ENCODE results near the gene OR4K2. TPM values are rescaled to one million over a fixed set of nuclear protein-coding genes. Genes with fewer than 3 reads are reported as not detected.
"Not testable (repeated sequence)": the region's sequence is repeated elsewhere in the genome, so short reads cannot be mapped to it uniquely, and the experiment has no call there.

The OR4K2 gene
- total RNA-seq, result not detected
- polyA plus RNA-seq, result not detected
- not detected for total RNA-seq

- POLR2A ChIA-PET, result no interaction called here
- Mint-ChIP-seq H3K4me3 (no peak within 1 kb of the TSS), H3K36me3 (no peaks in the 10 kb centered on the region), H3K4me1 (no peaks in the 10 kb centered on the region), H3K9me3 (peaks cover 0 to 3% (median 0%) of the 10 kb centered on the region in 11 donors), H3K27me3 (peaks cover 0 to 26% (median 0%) of the 10 kb centered on the region in 5 donors), H3K27ac (no peak within 1 kb of the TSS)
- H3K4me1 ChIP-seq (ENCODE audit: control insufficient read depth in 2 of 2, insufficient read depth in 2 of 2, low read length in 2 of 2), result no peaks in the 10 kb centered on the region
- no peaks in the 10 kb centered on the region for H3K9me3 ChIP-seq (ENCODE audit: control insufficient read depth in 2 of 3, low read length in 3 of 3)
- DNase-seq (no peak), ATAC-seq (no peak)
- intact Hi-C loops (cut with micrococcal nuclease), result no loop called here
- no peak within 1 kb of the TSS for H3K27ac ChIP-seq (ENCODE audit: low read depth, low read length)
- no peaks in the 10 kb centered on the region for H3K36me3 ChIP-seq (ENCODE audit: control insufficient read depth in 2 of 3, insufficient read depth in 3 of 3, low read length in 3 of 3)
- no peak within 1 kb of the TSS for H3K4me3 ChIP-seq (ENCODE audit: low read length)
- CTCF ChIA-PET, result no interaction called here
- no peaks in the 10 kb centered on the region for H3K27me3 ChIP-seq (ENCODE audit: control insufficient read depth in 2 of 2, insufficient read depth in 2 of 2, low read length in 2 of 2)
Measured at GRCh38 chr14:19874842-19875241, at the start of gene OR4K2. Gene OR4K2 (plus strand): TSS chr14:19875142. CDS start chr14:19876268, 1,126 bp downstream.

GRCh38 chr14:19827626-19828244 is 47.2 kb upstream of the OR4K2 start:
- CTCF ChIA-PET; H3K27ac Mint-ChIP-seq; H3K27me3 ChIP-seq (ENCODE audit: control insufficient read depth in 2 of 2, insufficient read depth in 2 of 2, low read length in 2 of 2); DNase-seq; H3K9me3 ChIP-seq (ENCODE audit: control insufficient read depth in 2 of 3, low read length in 3 of 3); H3K4me1 Mint-ChIP-seq; H3K27me3 Mint-ChIP-seq; H3K36me3 Mint-ChIP-seq; intact Hi-C loops (cut with micrococcal nuclease); POLR2A ChIA-PET; H3K4me1 ChIP-seq (ENCODE audit: control insufficient read depth in 2 of 2, insufficient read depth in 2 of 2, low read length in 2 of 2); H3K9me3 Mint-ChIP-seq; H3K4me3 Mint-ChIP-seq; ATAC-seq; H3K36me3 ChIP-seq (ENCODE audit: control insufficient read depth in 2 of 3, insufficient read depth in 3 of 3, low read length in 3 of 3); H3K27ac ChIP-seq (ENCODE audit: low read depth, low read length); H3K4me3 ChIP-seq (ENCODE audit: low read length): not testable (repeated sequence)

GRCh38 chr14:19828314-19828713 is 46.6 kb upstream of the OR4K2 start:
- no peaks in the 10 kb centered on the region for H3K9me3 ChIP-seq (ENCODE audit: control insufficient read depth in 2 of 3, low read length in 3 of 3)
- Mint-ChIP-seq H3K4me3 (no peak overlapping the region), H3K27me3 (peaks cover 0 to 6% (median under 1%) of the 10 kb centered on the region in 5 donors), H3K9me3 (peaks cover 0 to 6% (median 0%) of the 10 kb centered on the region in 11 donors), H3K27ac (no peak overlapping the region), H3K36me3 (no peaks in the 10 kb centered on the region), H3K4me1 (no peaks in the 10 kb centered on the region)
- H3K4me3 ChIP-seq (ENCODE audit: low read length), result no peak overlapping the region
- no peak for ATAC-seq
- intact Hi-C loops (cut with micrococcal nuclease), result no loop called here
- DNase-seq, result no peak
- H3K4me1 ChIP-seq (ENCODE audit: control insufficient read depth in 2 of 2, insufficient read depth in 2 of 2, low read length in 2 of 2), result no peaks in the 10 kb centered on the region
- H3K27ac ChIP-seq (ENCODE audit: low read depth, low read length), result no peak overlapping the region
- POLR2A ChIA-PET, result no interaction called here
- H3K36me3 ChIP-seq (ENCODE audit: control insufficient read depth in 2 of 3, insufficient read depth in 3 of 3, low read length in 3 of 3), result no peaks in the 10 kb centered on the region
- CTCF ChIA-PET, result no interaction called here
- no peaks in the 10 kb centered on the region for H3K27me3 ChIP-seq (ENCODE audit: control insufficient read depth in 2 of 2, insufficient read depth in 2 of 2, low read length in 2 of 2)

- H3K9me3 ChIP-seq (ENCODE audit: control insufficient read depth in 2 of 3, low read length in 3 of 3), result peaks cover 0 to 13% (median 0%) of the 10 kb centered on the region in 3 experiments
- H3K36me3 ChIP-seq (ENCODE audit: control insufficient read depth in 2 of 3, insufficient read depth in 3 of 3, low read length in 3 of 3); H3K36me3 Mint-ChIP-seq; H3K27me3 Mint-ChIP-seq; CTCF ChIA-PET; POLR2A ChIA-PET; H3K4me1 ChIP-seq (ENCODE audit: control insufficient read depth in 2 of 2, insufficient read depth in 2 of 2, low read length in 2 of 2); H3K27ac ChIP-seq (ENCODE audit: low read depth, low read length); H3K9me3 Mint-ChIP-seq; H3K4me1 Mint-ChIP-seq; H3K4me3 ChIP-seq (ENCODE audit: low read length); DNase-seq; H3K27ac Mint-ChIP-seq; H3K27me3 ChIP-seq (ENCODE audit: control insufficient read depth in 2 of 2, insufficient read depth in 2 of 2, low read length in 2 of 2); ATAC-seq; intact Hi-C loops (cut with micrococcal nuclease); H3K4me3 Mint-ChIP-seq: not testable (repeated sequence)
Measured at GRCh38 chr14:19834203-19834848, 40.6 kb upstream of the OR4K2 start.

GRCh38 chr14:19838433-19838832 is 36.5 kb upstream of the OR4K2 start:
- Mint-ChIP-seq H3K36me3 (no peaks in the 10 kb centered on the region), H3K4me1 (no peaks in the 10 kb centered on the region), H3K9me3 (peaks cover 0 to 2% (median 0%) of the 10 kb centered on the region in 11 donors), H3K27ac (no peak overlapping the region), H3K27me3 (peaks cover 0 to 6% (median 0%) of the 10 kb centered on the region in 5 donors), H3K4me3 (no peak overlapping the region)
- Histone ChIP-seq H3K36me3 (ENCODE audit: control insufficient read depth in 2 of 3, insufficient read depth in 3 of 3, low read length in 3 of 3) (no peaks in the 10 kb centered on the region), H3K4me1 (ENCODE audit: control insufficient read depth in 2 of 2, insufficient read depth in 2 of 2, low read length in 2 of 2) (no peaks in the 10 kb centered on the region), H3K4me3 (ENCODE audit: low read length) (no peak overlapping the region), H3K9me3 (ENCODE audit: control insufficient read depth in 2 of 3, low read length in 3 of 3) (peaks cover 0 to 13% (median 0%) of the 10 kb centered on the region in 3 experiments), H3K27me3 (ENCODE audit: control insufficient read depth in 2 of 2, insufficient read depth in 2 of 2, low read length in 2 of 2) (no peaks in the 10 kb centered on the region), H3K27ac (ENCODE audit: low read depth, low read length) (no peak overlapping the region)
- no peak for ATAC-seq
- POLR2A ChIA-PET, result no interaction called here
- DNase-seq, result no peak
- CTCF ChIA-PET, result no interaction called here
- intact Hi-C loops (cut with micrococcal nuclease), result no loop called here

- Histone ChIP-seq H3K27ac (ENCODE audit: low read depth, low read length) (no peak overlapping the region), H3K9me3 (ENCODE audit: control insufficient read depth in 2 of 3, low read length in 3 of 3) (no peaks in the 10 kb centered on the region), H3K27me3 (ENCODE audit: control insufficient read depth in 2 of 2, insufficient read depth in 2 of 2, low read length in 2 of 2) (no peaks in the 10 kb centered on the region), H3K4me3 (ENCODE audit: low read length) (no peak overlapping the region), H3K36me3 (ENCODE audit: control insufficient read depth in 2 of 3, insufficient read depth in 3 of 3, low read length in 3 of 3) (no peaks in the 10 kb centered on the region), H3K4me1 (ENCODE audit: control insufficient read depth in 2 of 2, insufficient read depth in 2 of 2, low read length in 2 of 2) (no peaks in the 10 kb centered on the region)
- ATAC-seq (no peak), DNase-seq (no peak)
- ChIA-PET CTCF (no interaction called here), POLR2A (no interaction called here)
- Mint-ChIP-seq H3K27ac (no peak overlapping the region), H3K4me3 (no peak overlapping the region), H3K9me3 (peaks cover 0 to 14% (median 0%) of the 10 kb centered on the region in 11 donors), H3K4me1 (no peaks in the 10 kb centered on the region), H3K36me3 (no peaks in the 10 kb centered on the region), H3K27me3 (peaks cover 0 to 27% (median 9%) of the 10 kb centered on the region in 5 donors)
- intact Hi-C loops (cut with micrococcal nuclease), result no loop called here
Measured at GRCh38 chr14:19851365-19851764, 23.6 kb upstream of the OR4K2 start.

- CTCF ChIA-PET; DNase-seq; H3K9me3 ChIP-seq (ENCODE audit: control insufficient read depth in 2 of 3, low read length in 3 of 3); ATAC-seq; H3K27ac Mint-ChIP-seq; intact Hi-C loops (cut with micrococcal nuclease); H3K4me1 ChIP-seq (ENCODE audit: control insufficient read depth in 2 of 2, insufficient read depth in 2 of 2, low read length in 2 of 2); H3K27me3 ChIP-seq (ENCODE audit: control insufficient read depth in 2 of 2, insufficient read depth in 2 of 2, low read length in 2 of 2); H3K4me1 Mint-ChIP-seq; H3K4me3 Mint-ChIP-seq; H3K27ac ChIP-seq (ENCODE audit: low read depth, low read length); H3K36me3 Mint-ChIP-seq; POLR2A ChIA-PET; H3K36me3 ChIP-seq (ENCODE audit: control insufficient read depth in 2 of 3, insufficient read depth in 3 of 3, low read length in 3 of 3); H3K4me3 ChIP-seq (ENCODE audit: low read length): not testable (repeated sequence)
- Mint-ChIP-seq H3K9me3 (peaks cover 0 to 12% (median 1%) of the 10 kb centered on the region in 11 donors), H3K27me3 (peaks cover 0 to 12% (median 6%) of the 10 kb centered on the region in 5 donors)
Measured at GRCh38 chr14:19866061-19866669, 8.8 kb upstream of the OR4K2 start.

Measured in naive thymus-derived CD4-positive, alpha-beta T cell (primary cell).